Measurements from ENCODE around the gene AMMECR1. TPM values are rescaled to one million over a fixed set of nuclear protein-coding genes. Genes with fewer than 3 reads are reported as not detected.

AMMECR1 gene
- total RNA-seq (10.5 and 10.7 TPM in 2 replicates), polyA plus RNA-seq (20.0 and 22.1 TPM in 2 replicates)

- H3K27ac ChIP-seq = peak within 1 kb of the TSS; percentile 80
- TF ChIP-seq CTCF (IDR thresholded peaks at IDR 0.05; ENCODE audit: low read depth, low read length) = no peak
These were observed at the start of gene AMMECR1 for GRCh38 chrX:110317820-110318663. TSS of gene AMMECR1 (minus strand) at chrX:110318085. CDS start at chrX:110318071, 14 bp downstream.

GRCh38 chrX:110363244-110363643 is 45.4 kb upstream of the AMMECR1 start:
- no peaks in the 10 kb centered on the region for H3K9me3 ChIP-seq (ENCODE audit: low read depth)
- H3K4me1 ChIP-seq (ENCODE audit: low read depth) = no peaks in the 10 kb centered on the region
- DNase-seq (ENCODE audit: low read depth in 1 of 2, low spot score in 1 of 2) = no peak
- no peak overlapping the region for H3K27ac ChIP-seq
- TF ChIP-seq CTCF (IDR thresholded peaks at IDR 0.05; ENCODE audit: low read depth, low read length) = no peak
- H3K36me3 ChIP-seq = no peaks in the 10 kb centered on the region
- H3K27me3 ChIP-seq = peaks cover 6% of the 10 kb centered on the region
- H3K4me3 ChIP-seq = no peak overlapping the region

More at GRCh38 chrX:110317820-110318663, at the start of gene AMMECR1:
- peak; percentile 87 to 95 for DNase-seq (ENCODE audit: low read depth in 1 of 2, low spot score in 1 of 2)
- no peaks in the 10 kb centered on the region for H3K36me3 ChIP-seq
- no peaks in the 10 kb centered on the region for H3K4me1 ChIP-seq (ENCODE audit: low read depth)
- H3K9me3 ChIP-seq (ENCODE audit: low read depth) = no peaks in the 10 kb centered on the region
- H3K4me3 ChIP-seq = peak within 1 kb of the TSS; percentile 81
- no peaks in the 10 kb centered on the region for H3K27me3 ChIP-seq

- DNase-seq (ENCODE audit: low read depth in 1 of 2, low spot score in 1 of 2) = peak in 1 of 2 donors; percentile 38
- Histone ChIP-seq H3K36me3 (no peaks in the 10 kb centered on the region), H3K4me3 (no peak overlapping the region), H3K27ac (no peak overlapping the region), H3K27me3 (peaks cover 8% of the 10 kb centered on the region), H3K9me3 (ENCODE audit: low read depth) (no peaks in the 10 kb centered on the region), H3K4me1 (ENCODE audit: low read depth) (no peaks in the 10 kb centered on the region)
- no peak for TF ChIP-seq CTCF (IDR thresholded peaks at IDR 0.05; ENCODE audit: low read depth, low read length)
These were observed 41.4 kb upstream of the AMMECR1 start for GRCh38 chrX:110359273-110359672.

- Histone ChIP-seq H3K27me3 (peaks cover 8% of the 10 kb centered on the region), H3K27ac (no peak within 1 kb of the TSS), H3K4me1 (ENCODE audit: low read depth) (no peaks in the 10 kb centered on the region), H3K36me3 (no peaks in the 10 kb centered on the region), H3K4me3 (no peak within 1 kb of the TSS), H3K9me3 (ENCODE audit: low read depth) (no peaks in the 10 kb centered on the region)
- no peak for TF ChIP-seq CTCF (IDR thresholded peaks at IDR 0.05; ENCODE audit: low read depth, low read length)
- no peak for DNase-seq (ENCODE audit: low read depth in 1 of 2, low spot score in 1 of 2)
These were observed 40.7 kb upstream of the AMMECR1 start, which contains the start of gene RTL9 for GRCh38 chrX:110358548-110358947. TSS of gene RTL9 (plus strand) at chrX:110358848. CDS start at chrX:110450618, 91,770 bp downstream.

- Histone ChIP-seq H3K4me1 (ENCODE audit: low read depth) (no peaks in the 10 kb centered on the region), H3K36me3 (no peaks in the 10 kb centered on the region), H3K4me3 (no peak overlapping the region), H3K27ac (no peak overlapping the region), H3K27me3 (no peaks in the 10 kb centered on the region), H3K9me3 (ENCODE audit: low read depth) (no peaks in the 10 kb centered on the region)
- peak; percentile 25 to 40 for DNase-seq (ENCODE audit: low read depth in 1 of 2, low spot score in 1 of 2)
- TF ChIP-seq CTCF (IDR thresholded peaks at IDR 0.05; ENCODE audit: low read depth, low read length) = peak; percentile 31
These were observed 28.8 kb upstream of the AMMECR1 start for GRCh38 chrX:110346681-110347080.
